GM12872 (cell line): ENCODE data around the gene CALML6.

ENCODE experiments used
- TF ChIP-seq, protein P1 (sequence below): IDR thresholded peaks from 3 replicates; pipeline ENCODE4 v1.5.1; 2011; ENCODE audit warnings: low read depth, mild to moderate bottlenecking, low read length, moderate library complexity; ENCODE audit not compliant: insufficient read depth

CALML6 gene

DNA sequence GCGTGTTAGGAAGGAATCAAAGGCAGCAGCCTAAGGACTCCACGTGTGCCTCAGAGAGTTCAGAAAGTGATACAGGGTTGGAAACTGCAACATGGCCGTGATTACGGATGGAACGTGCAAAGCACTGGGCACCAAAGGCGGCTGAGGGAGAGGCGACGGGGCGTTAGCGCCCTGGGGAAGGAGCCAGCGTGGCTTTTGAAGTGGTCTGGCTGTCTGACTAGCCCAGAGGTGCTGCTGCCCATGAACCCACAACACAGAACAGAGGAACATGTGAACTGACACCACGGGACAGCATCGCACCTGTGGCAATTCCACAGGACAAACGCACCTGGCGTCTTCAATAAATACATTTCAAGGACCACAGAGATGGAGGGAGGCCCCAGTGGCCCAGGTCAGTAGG, 22.0 kb downstream of the CALML6 start:
- TF ChIP-seq, protein P1, sequence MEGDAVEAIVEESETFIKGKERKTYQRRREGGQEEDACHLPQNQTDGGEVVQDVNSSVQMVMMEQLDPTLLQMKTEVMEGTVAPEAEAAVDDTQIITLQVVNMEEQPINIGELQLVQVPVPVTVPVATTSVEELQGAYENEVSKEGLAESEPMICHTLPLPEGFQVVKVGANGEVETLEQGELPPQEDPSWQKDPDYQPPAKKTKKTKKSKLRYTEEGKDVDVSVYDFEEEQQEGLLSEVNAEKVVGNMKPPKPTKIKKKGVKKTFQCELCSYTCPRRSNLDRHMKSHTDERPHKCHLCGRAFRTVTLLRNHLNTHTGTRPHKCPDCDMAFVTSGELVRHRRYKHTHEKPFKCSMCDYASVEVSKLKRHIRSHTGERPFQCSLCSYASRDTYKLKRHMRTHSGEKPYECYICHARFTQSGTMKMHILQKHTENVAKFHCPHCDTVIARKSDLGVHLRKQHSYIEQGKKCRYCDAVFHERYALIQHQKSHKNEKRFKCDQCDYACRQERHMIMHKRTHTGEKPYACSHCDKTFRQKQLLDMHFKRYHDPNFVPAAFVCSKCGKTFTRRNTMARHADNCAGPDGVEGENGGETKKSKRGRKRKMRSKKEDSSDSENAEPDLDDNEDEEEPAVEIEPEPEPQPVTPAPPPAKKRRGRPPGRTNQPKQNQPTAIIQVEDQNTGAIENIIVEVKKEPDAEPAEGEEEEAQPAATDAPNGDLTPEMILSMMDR, result no peak

DNA sequence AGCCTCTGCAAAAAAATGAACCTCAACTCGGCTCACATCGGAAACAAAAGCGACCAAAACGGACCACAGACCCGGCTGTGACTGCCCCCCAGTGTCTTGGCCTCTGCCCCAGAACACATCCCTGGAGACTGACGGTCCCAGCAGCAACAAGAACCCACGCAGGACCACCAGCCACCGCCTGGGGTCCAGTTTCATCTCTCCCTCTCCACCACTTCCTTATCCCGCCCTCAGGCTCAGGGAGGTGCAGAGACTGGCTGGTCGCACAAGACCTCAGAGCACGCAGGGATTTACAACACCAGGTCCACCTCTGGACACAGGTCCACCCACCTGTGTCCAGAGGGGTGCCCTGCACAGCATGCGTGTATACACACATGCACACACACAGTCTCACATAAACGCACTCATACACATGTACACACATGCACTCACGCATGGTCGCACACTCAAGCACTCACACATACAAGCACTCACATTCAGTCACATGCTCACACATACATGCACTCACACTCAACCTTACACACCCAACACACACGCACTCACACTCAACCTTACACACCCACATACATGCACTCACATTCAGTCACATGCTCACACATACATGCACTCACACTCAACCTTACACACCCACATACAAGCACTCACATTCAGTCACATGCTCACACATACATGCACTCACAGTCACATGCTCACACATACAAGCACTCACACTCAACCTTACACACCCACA, 22.7 kb downstream of the CALML6 start:
- TF ChIP-seq, protein P1, result no peak

DNA sequence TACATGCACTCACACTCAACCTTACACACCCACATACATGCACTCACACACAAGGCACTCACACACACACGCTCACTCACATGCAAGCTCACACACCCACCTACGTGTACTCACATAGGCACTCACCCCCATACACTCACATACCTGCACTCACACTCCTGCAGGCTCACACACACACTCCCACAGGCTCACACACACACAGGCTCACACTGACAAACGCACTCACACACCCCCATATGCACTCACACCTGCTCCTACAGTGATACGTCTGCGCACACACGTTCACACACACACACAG, 23.2 kb downstream of the CALML6 start:
- TF ChIP-seq, protein P1, result no peak

DNA sequence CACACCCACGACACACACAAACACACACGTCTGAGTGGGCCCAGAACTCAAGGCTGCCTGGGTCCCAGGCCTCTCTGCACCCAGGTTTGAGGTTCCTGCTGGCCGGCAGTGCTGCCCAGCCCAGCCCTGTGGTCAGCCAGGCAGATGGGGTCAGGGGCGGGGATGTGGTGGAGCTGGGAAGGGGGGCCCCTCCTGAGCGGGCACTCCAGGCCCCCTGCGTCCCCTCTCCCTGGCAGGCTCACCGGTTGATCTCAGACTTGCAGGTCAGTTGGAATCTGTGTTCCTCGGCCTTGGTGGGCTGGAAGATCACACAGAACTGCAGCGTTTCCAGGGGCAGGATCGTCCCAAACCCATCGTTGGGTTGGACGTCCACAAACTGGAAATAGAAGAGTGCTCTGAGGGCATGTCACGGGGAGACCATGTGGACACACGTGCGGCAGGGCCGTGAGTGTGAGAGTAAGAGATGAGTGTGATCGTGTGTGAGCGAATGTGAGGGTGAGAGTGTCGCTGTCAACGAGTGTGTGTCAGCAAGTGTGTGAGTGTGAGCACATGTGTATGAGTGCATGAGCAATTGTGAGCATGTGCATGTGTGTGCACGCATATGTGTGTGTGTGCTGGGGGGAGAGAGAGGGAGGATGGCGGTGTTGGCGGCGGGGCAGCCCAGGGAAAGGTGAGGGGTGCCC, 23.7 kb downstream of the CALML6 start:
- TF ChIP-seq, protein P1, result no peak

DNA sequence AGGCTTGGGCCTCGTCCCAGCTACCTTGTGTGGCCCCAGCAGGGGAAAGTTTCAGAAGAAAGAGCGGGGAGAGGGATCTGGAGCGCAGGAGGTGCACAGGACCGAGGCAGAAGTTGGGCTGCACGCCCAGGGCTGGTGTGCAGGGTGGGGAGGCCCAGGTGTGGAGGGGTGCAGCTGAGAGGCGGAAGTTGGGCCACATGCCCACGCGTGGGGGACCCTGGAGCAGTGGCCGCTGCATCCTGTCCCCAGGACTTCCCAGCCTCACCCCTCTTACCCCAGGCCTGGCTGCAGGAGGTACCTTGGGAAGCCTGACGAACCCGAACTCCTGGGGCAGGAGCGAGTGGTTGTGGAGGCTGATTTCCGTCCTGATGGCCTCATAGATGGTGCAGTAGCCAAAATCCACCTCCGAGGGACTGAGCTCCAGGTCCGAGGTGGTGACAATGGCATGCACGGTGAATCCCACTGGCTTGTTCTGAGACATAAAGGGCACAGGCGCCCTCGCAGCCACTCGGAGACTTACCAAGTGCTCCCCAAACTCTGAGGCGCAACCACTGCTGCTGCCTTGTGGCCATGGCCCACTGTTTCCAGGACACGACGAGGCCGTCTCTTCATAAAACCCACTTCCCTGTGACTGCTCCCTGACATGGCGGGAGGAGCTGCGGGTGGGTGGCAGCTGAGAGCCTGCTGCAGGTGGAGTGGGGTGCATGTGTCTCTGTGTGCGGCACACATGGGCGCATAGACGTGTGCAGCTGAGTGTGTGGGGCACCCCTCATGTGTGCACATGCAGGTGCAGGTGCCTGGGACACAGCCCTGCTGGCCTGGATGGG, 24.4 kb downstream of the CALML6 start:
- TF ChIP-seq, protein P1, result no peak

DNA sequence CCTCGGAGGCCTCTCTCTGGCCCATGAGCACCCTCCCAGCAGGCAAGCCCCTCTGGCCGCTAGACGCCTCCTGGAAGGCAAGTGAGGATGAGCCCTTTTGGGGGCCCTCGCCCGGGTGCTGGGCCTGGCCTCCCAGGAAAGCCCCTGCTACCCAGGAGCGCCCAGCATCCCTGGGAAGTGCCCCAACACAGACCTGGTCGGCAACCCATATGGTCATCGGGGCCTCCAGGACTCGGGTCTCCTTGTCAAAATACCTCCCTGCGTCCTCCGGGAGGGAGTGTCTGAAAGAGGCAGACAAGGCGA, 25.0 kb downstream of the CALML6 start:
- TF ChIP-seq, protein P1, result no peak

DNA sequence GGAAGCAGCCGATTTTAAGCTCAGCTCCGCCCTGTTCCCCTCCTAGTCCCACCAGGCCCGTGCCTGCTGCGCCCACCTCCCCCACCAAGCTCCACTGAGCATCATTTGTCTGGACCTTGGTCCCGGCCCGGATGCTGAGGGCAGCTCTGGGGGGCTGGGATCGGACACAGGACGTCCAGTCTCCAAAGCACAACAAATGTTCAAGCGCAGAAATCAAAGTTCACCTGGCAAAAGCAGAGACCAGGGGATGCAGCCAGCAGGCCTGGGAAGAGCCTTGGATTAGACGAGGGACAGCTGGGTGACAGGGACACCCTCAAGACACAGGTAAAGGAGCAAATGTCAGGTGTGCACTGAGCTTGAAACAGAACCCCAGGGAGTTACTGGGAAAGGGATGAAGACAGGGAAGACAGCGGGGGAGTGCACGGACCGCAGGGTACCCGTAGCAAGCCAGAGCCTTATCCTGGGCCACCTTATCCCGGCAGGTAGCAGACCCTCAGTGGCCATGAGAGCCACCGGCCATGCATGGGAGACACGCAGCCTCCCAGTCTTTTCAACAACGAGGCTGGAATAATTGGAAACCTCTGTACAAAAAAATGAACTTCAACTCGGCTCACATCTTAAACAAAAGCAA, 26.3 kb downstream of the CALML6 start:
- TF ChIP-seq, protein P1, result no peak
